22Rv1 (cell line): ENCODE data around the gene ITGB2.
A peak's percentile ranks its signal among the peaks of the same experiment; 100 is the strongest.

Experiments used
- ZFX ChIP-seq: fragments of 450-650 bp; IDR thresholded peaks from 2 replicates; pipeline ENCODE4 v1.6.1; 2017; ENCODE audit warnings: antibody characterized with exemption, borderline replicate concordance
- TF ChIP-seq, protein P1 (sequence below): fragments of 450-650 bp; IDR thresholded peaks from 2 replicates; pipeline ENCODE4 v1.5.1; 2017; ENCODE audit warnings: mild to moderate bottlenecking

DNA sequence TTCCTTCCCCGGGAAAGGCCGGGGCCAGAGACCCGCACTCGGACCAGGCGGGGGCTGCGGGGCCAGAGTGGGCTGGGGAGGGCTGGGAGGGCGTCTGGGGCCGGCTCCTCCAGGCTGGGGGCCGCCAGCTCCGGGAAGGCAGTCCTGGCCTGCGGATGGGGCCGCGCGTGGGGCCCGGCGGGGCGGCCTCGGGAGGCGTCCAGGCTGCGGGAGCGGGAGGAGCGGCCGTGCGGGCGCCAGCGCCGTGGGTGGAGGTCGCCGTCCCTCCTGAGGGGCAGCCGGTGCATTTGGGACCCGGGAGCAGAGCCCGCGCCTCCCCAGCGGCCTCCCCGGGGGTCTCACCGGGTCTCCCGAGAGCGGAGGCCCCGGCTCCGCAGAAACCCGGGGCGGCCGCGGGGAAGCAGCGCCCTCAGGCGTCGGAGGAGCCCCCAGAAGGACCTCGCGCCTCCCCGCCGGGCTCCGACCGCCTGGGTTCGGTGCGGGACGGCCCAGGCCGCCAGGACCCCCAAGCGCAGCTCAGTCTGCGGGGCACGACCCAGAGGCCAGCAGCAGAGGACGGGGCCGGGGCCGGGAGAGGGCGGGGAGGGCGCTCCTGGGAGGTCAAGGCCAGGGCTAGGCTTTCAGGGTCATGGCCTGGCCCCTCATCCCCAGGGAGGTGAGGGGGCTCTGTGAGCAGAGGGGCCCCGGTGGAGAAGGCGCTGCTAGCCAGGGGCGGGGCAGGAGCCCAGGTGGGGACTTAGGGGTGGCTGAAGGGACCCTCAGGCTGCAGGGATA, 11.9 kb upstream of the ITGB2 start:
- TF ChIP-seq, protein P1, sequence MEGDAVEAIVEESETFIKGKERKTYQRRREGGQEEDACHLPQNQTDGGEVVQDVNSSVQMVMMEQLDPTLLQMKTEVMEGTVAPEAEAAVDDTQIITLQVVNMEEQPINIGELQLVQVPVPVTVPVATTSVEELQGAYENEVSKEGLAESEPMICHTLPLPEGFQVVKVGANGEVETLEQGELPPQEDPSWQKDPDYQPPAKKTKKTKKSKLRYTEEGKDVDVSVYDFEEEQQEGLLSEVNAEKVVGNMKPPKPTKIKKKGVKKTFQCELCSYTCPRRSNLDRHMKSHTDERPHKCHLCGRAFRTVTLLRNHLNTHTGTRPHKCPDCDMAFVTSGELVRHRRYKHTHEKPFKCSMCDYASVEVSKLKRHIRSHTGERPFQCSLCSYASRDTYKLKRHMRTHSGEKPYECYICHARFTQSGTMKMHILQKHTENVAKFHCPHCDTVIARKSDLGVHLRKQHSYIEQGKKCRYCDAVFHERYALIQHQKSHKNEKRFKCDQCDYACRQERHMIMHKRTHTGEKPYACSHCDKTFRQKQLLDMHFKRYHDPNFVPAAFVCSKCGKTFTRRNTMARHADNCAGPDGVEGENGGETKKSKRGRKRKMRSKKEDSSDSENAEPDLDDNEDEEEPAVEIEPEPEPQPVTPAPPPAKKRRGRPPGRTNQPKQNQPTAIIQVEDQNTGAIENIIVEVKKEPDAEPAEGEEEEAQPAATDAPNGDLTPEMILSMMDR = peak; percentile 12; the same call in 1 of the 2 replicates
- TF ChIP-seq ZFX = no peak
